ENCODE results near the gene NR2F1.

The NR2F1 gene

DNA sequence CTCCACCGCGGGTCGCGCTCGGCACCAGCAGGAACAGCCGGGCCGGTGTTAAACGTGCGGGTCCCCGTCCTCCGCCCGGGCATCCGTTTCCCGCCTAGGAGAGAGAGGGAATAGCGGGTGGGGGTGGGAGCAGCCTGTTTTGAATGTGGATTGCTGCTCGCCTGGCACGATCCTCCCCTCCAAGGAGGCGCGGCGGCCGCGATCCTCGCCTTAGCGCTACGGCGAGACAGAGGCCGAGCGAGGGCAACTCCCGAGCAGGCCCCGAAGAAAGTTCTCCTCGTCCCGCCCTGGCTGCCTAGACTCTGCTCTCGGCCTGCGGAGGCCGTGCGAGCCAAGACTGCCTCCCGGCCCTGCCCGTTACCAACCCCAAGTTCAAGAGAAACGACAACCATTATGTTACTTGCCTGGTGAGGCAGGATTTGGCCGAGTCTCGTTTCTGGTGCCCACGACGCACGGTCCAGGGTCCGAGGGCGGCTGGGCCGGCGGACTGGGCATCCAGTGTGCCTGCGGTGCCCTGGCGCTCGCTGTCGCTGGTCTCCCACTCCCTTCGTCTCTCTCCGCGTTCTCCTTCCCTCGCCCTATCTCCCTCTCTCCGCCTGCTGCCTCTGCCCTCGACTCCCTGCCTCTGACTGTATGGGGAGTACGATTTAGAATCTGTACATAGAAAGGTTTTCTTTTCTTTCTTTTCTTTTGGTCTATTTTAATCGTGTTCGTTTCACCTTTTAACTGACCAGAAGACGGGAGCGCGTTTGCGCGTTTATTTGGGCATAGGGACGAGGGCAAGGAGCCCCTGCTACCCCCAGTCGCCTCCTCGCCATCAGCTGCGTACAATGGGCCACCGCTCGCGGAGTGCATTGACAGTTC is 2.7 kb upstream of the NR2F1 start:
- no peak for DNase-seq (ENCODE audit: extremely low read depth, insufficient read length)
- Histone ChIP-seq H3K36me3 (ENCODE audit: control insufficient read depth, insufficient read depth, low read length) (no peaks in the 10 kb centered on the region), H3K27me3 (replicated peaks; ENCODE audit: control insufficient read depth, insufficient read depth, low read length) (no peaks in the 10 kb centered on the region; the same call in none of the 2 replicates), H3K4me3 (replicated peaks; ENCODE audit: low read depth, low read length) (peak overlapping the region; percentile 55)
- TF ChIP-seq, protein P1, sequence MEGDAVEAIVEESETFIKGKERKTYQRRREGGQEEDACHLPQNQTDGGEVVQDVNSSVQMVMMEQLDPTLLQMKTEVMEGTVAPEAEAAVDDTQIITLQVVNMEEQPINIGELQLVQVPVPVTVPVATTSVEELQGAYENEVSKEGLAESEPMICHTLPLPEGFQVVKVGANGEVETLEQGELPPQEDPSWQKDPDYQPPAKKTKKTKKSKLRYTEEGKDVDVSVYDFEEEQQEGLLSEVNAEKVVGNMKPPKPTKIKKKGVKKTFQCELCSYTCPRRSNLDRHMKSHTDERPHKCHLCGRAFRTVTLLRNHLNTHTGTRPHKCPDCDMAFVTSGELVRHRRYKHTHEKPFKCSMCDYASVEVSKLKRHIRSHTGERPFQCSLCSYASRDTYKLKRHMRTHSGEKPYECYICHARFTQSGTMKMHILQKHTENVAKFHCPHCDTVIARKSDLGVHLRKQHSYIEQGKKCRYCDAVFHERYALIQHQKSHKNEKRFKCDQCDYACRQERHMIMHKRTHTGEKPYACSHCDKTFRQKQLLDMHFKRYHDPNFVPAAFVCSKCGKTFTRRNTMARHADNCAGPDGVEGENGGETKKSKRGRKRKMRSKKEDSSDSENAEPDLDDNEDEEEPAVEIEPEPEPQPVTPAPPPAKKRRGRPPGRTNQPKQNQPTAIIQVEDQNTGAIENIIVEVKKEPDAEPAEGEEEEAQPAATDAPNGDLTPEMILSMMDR (IDR thresholded peaks at IDR 0.05; ENCODE audit: insufficient read depth, low read length, poor library complexity, severe bottlenecking) = no peak

DNA sequence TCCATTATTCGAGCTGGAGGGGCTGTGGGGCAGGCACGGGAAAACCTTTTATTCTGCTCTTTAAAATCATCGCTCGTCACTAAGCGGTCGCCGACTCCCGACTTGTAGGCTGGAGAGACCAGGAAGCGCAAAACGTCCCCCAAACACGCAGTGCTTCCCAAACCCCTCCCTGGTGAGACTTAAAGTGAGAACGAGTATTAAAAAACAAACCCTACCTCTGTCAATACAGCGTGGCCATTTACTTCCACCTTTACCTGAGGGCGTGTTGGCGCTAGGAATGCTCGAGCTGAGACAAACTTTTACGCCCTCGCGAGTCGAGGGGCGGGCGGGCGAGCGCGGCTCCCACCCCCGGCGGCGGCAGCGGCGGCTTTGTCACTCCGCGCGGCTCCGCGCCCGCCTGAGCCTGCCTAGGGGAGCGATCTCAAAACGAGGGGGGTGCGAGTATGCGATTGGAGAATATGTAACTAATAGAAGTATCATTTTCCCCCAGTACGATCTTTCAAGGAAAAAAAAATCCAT is 2.0 kb upstream of the NR2F1 start, which contains the start of gene NR2F1-AS1:
Gene NR2F1-AS1, minus strand, starts transcription at position 293 of the 519 bp plus-strand sequence.
- H3K36me3 ChIP-seq (ENCODE audit: control insufficient read depth, insufficient read depth, low read length) = no peaks in the 10 kb centered on the region
- TF ChIP-seq, protein P1 (IDR thresholded peaks at IDR 0.05; ENCODE audit: insufficient read depth, low read length, poor library complexity, severe bottlenecking) = no peak
- peak within 1 kb of the TSS; percentile 55 for H3K4me3 ChIP-seq (replicated peaks; ENCODE audit: low read depth, low read length)
- H3K27me3 ChIP-seq (replicated peaks; ENCODE audit: control insufficient read depth, insufficient read depth, low read length) = no peaks in the 10 kb centered on the region; the same call in none of the 2 replicates
- no peak for DNase-seq (ENCODE audit: extremely low read depth, insufficient read length)

DNA sequence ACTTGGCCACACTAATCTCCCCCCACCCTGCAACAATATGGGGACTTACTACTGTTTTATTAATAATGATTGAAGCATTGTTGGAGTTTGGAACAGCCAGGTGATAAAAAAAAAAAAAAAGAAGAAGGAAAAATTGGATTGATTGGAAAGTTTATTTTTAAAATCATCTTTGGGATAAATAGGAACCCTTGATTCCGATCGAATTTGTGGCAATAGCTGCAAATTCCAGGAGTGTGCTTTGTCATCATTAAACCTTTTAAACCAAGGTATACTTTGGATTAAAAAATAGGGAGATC is 907 bp upstream of the NR2F1 start:
- Histone ChIP-seq H3K36me3 (ENCODE audit: control insufficient read depth, insufficient read depth, low read length) (no peaks in the 10 kb centered on the region), H3K4me3 (replicated peaks; ENCODE audit: low read depth, low read length) (no peak overlapping the region), H3K27me3 (replicated peaks; ENCODE audit: control insufficient read depth, insufficient read depth, low read length) (no peaks in the 10 kb centered on the region; the same call in none of the 2 replicates)
- no peak for DNase-seq (ENCODE audit: extremely low read depth, insufficient read length)
- TF ChIP-seq, protein P1 (IDR thresholded peaks at IDR 0.05; ENCODE audit: insufficient read depth, low read length, poor library complexity, severe bottlenecking) = no peak

DNA sequence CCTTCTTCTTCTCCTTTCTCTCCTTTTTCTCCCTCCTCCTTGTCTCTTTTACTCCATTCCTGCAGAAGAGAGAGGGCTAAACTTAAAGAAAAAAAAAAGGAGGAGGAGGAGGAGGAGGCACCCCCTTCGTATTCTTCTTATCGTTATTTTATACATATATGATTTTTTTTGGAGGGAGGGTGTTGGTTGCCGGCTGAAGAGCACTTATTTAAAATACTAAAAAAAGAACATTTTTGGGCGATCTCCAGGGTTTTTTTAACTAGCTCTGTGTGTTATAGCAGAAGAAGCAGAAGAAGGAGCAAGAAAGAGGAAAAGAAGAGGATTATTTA is 381 bp downstream of the NR2F1 start:
- H3K36me3 ChIP-seq (ENCODE audit: control insufficient read depth, insufficient read depth, low read length) = no peaks in the 10 kb centered on the region
- H3K27me3 ChIP-seq (replicated peaks; ENCODE audit: control insufficient read depth, insufficient read depth, low read length) = no peaks in the 10 kb centered on the region; the same call in none of the 2 replicates
- TF ChIP-seq, protein P1 (IDR thresholded peaks at IDR 0.05; ENCODE audit: insufficient read depth, low read length, poor library complexity, severe bottlenecking) = no peak
- DNase-seq (ENCODE audit: extremely low read depth, insufficient read length) = no peak
- peak overlapping the region; percentile 51; the same call in 1 of the 2 replicates for H3K4me3 ChIP-seq (replicated peaks; ENCODE audit: low read depth, low read length)

DNA sequence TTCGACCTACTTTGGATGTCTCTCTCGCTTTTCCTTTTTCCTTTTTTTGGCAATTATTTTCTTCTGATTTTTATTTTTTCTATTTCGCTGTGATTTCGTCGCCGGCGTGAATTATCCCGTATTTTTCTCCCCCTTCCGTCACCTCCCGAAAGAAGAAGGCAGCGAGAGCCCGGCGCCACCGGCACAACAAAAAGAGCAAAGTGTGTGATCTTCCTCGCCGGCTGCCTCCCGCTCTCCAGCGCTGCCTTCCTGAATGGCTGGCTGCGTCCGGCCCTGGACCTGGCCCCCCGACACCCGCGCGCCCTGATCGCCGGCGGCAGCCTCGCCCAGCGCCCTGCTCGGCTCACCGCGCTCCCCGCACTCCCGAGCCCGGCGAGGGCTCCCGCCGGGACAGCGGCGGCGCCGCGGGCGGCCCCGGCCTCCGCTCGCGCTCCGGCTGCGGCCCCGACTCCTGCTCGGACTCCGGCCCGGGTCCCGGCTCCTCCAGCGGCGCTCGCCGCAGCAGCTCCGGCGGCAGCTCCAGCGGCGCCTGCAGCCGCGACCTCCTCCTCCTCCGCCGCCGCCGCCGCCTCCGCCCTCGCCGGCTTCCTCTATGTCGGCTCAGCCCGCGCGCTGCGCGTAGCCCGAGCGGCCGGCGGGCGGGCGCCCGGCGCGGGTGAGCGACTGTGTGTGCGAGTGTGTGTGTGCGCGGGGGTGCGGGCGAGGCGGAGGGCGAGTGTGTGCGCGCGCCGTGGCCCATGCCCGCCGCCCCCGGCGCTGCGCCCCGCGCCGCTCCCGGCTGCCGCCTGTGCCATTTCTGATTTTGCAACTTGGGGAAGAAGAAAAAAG is 960 bp downstream of the NR2F1 start:
- DNase-seq (ENCODE audit: extremely low read depth, insufficient read length) = no peak
- peak overlapping the region; percentile 51 for H3K4me3 ChIP-seq (replicated peaks; ENCODE audit: low read depth, low read length)
- TF ChIP-seq, protein P1 (IDR thresholded peaks at IDR 0.05; ENCODE audit: insufficient read depth, low read length, poor library complexity, severe bottlenecking) = no peak
- H3K27me3 ChIP-seq (replicated peaks; ENCODE audit: control insufficient read depth, insufficient read depth, low read length) = no peaks in the 10 kb centered on the region; the same call in 1 of the 2 replicates
- no peaks in the 10 kb centered on the region for H3K36me3 ChIP-seq (ENCODE audit: control insufficient read depth, insufficient read depth, low read length)

Measured in GM06990 (cell line).